HepG2 (cell line): Measurements from ENCODE around the gene KIF19.

Source experiments
- BHLHE40 ChIP-seq: IDR thresholded peaks from 2 replicates; pipeline ENCODE4 v1.6.1; 2011; ENCODE audit warnings: low read length, improper control_type of control experiment
- ELF1 ChIP-seq: sonication (generic); formaldehyde crosslinking; IDR thresholded peaks from 2 replicates; pipeline ENCODE4 v1.4.0; 2020; ENCODE audit warnings: missing genetic modification reagents
- FOXA1 ChIP-seq, 2 experiments: fragments of 450-650 bp in 1 of 2; sonication (generic) in 1 of 2; formaldehyde crosslinking in 1 of 2; IDR thresholded peaks; 2 replicates each; pipeline versions ENCODE4 v1.4.0 to v1.6.1; 2016 to 2020; ENCODE audit warnings: missing genetic modification reagents in 1 of 2
- GABPA ChIP-seq, 2 experiments: IDR thresholded peaks; 2 replicates each; pipeline ENCODE4 v1.6.1; 2011 to 2016; ENCODE audit warnings: low read depth in 2 of 2, low read length in 1 of 2, missing biosample characterization in 1 of 2, missing genetic modification characterization in 1 of 2
- GMEB2 ChIP-seq: IDR thresholded peaks from 2 replicates; pipeline ENCODE4 v1.6.1; 2016; ENCODE audit warnings: missing biosample characterization, missing genetic modification reagents, low read depth
- NFYB ChIP-seq: sonication (generic); formaldehyde crosslinking; IDR thresholded peaks from 2 replicates; pipeline ENCODE4 v1.4.0; 2020; ENCODE audit warnings: missing genetic modification reagents
- NR1H2 ChIP-seq: sonication (generic); formaldehyde crosslinking; IDR thresholded peaks from 2 replicates; pipeline ENCODE4 v1.8.1; 2022; ENCODE audit warnings: low read depth, missing genetic modification reagents, borderline replicate concordance
- ONECUT2 ChIP-seq: sonication (generic); formaldehyde crosslinking; IDR thresholded peaks from 2 replicates; pipeline ENCODE4 v1.4.0; 2020; ENCODE audit warnings: missing genetic modification reagents
- SUZ12 ChIP-seq: fragments of 150-350 bp; IDR thresholded peaks from 2 replicates; pipeline ENCODE4 v1.6.1; 2014; ENCODE audit warnings: low read depth, low read length
- ZSCAN12 ChIP-seq: sonication (generic); formaldehyde crosslinking; IDR thresholded peaks from 2 replicates; pipeline ENCODE4 v1.9.0; 2021; ENCODE audit warnings: mild to moderate bottlenecking, missing genetic modification reagents
- TF ChIP-seq, protein P1 (sequence below): sonication (generic); formaldehyde crosslinking; IDR thresholded peaks from 2 replicates; pipeline ENCODE4 v1.5.0; 2020; ENCODE audit warnings: mild to moderate bottlenecking, missing genetic modification reagents, moderate library complexity

DNA sequence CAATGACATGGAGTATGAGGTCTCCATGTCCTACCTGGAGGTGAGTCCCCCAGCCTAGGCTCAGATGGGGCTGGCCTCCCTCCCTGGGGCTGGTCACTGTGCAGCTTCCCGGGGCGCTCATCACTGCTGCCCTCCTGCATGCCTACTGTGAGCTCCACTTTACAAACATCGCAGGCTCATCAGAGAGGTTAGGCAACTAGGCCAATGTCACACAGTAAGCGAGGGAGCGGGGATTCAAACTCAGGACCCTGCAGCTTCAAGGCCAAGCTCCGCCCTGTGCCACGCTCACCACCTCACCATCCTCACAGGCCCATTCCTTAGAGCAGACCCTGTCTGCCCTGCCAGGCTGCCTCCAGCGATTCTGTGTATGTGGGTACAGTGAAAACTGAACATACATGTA lies 17.1 kb downstream of the KIF19 start:
- TF ChIP-seq, protein P1, sequence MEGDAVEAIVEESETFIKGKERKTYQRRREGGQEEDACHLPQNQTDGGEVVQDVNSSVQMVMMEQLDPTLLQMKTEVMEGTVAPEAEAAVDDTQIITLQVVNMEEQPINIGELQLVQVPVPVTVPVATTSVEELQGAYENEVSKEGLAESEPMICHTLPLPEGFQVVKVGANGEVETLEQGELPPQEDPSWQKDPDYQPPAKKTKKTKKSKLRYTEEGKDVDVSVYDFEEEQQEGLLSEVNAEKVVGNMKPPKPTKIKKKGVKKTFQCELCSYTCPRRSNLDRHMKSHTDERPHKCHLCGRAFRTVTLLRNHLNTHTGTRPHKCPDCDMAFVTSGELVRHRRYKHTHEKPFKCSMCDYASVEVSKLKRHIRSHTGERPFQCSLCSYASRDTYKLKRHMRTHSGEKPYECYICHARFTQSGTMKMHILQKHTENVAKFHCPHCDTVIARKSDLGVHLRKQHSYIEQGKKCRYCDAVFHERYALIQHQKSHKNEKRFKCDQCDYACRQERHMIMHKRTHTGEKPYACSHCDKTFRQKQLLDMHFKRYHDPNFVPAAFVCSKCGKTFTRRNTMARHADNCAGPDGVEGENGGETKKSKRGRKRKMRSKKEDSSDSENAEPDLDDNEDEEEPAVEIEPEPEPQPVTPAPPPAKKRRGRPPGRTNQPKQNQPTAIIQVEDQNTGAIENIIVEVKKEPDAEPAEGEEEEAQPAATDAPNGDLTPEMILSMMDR (CRISPR knock-in tag): no peak
- TF ChIP-seq SUZ12: no peak
- TF ChIP-seq ONECUT2 (CRISPR knock-in tag): no peak
- TF ChIP-seq GABPA (IDR thresholded peaks at IDR 0.05; ENCODE audit: low read depth, low read length): no peak
- TF ChIP-seq GABPA (CRISPR knock-in tag; IDR thresholded peaks at IDR 0.05; ENCODE audit: low read depth): no peak
- no peak for TF ChIP-seq GMEB2
- TF ChIP-seq BHLHE40: no peak
- TF ChIP-seq FOXA1 (IDR thresholded peaks at IDR 0.05): no peak
- no peak for TF ChIP-seq FOXA1 (CRISPR knock-in tag; IDR thresholded peaks at IDR 0.05)
- TF ChIP-seq ZSCAN12: no peak
- no peak for TF ChIP-seq NR1H2
- no peak for TF ChIP-seq ELF1 (CRISPR knock-in tag)
- TF ChIP-seq NFYB (CRISPR knock-in tag): no peak
